GM19240 (cell line): Measurements from ENCODE around the gene CENPVL1.
"Not testable (repeated sequence)": the region's sequence is repeated elsewhere in the genome, so short reads cannot be mapped to it uniquely, and the experiment has no call there.

ENCODE experiments used
- DNase-seq: peaks from one replicate; pipeline ENCODE4 v3.0.0; 2011; ENCODE audit warnings: low spot score; ENCODE audit not compliant: insufficient read length

Gene CENPVL1

GRCh38 chrX:51710277-51711164 lies at the start of gene CENPVL1:
Gene CENPVL1 (plus strand): TSS chrX:51710512. CDS start chrX:51710512, 0 bp downstream.
- not testable (repeated sequence) for DNase-seq

- no peak for DNase-seq
Measured at GRCh38 chrX:51665981-51666380, 44.3 kb upstream of the CENPVL1 start.

- not testable (repeated sequence) for DNase-seq
Measured at GRCh38 chrX:51679689-51680433, 30.5 kb upstream of the CENPVL1 start.

GRCh38 chrX:51681808-51682719 lies 28.2 kb upstream of the CENPVL1 start:
- DNase-seq: not testable (repeated sequence)

- not testable (repeated sequence) for DNase-seq
Measured at GRCh38 chrX:51682720-51683062, 27.6 kb upstream of the CENPVL1 start, which contains the start of gene CENPVL2. Gene CENPVL2 (minus strand): TSS chrX:51682831. CDS start chrX:51682831, 0 bp downstream.

GRCh38 chrX:51694254-51694653 lies 16.1 kb upstream of the CENPVL1 start:
- DNase-seq: no peak

GRCh38 chrX:51697397-51697796 lies 12.9 kb upstream of the CENPVL1 start:
- no peak for DNase-seq

GRCh38 chrX:51712943-51713647 lies 2.8 kb downstream of the CENPVL1 start:
- not testable (repeated sequence) for DNase-seq

- no peak for DNase-seq
Measured at GRCh38 chrX:51728202-51728601, 17.9 kb downstream of the CENPVL1 start.

GRCh38 chrX:51737091-51737490 lies 26.8 kb downstream of the CENPVL1 start:
- DNase-seq: no peak

- no peak for DNase-seq
Measured at GRCh38 chrX:51742586-51742985, 32.3 kb downstream of the CENPVL1 start.

- peak; percentile 35 for DNase-seq
Measured at GRCh38 chrX:51743179-51743957, 33.1 kb downstream of the CENPVL1 start, which contains the start of gene GSPT2. Gene GSPT2 (plus strand): TSS chrX:51743442. CDS start chrX:51743627, 185 bp downstream.

GRCh38 chrX:51747671-51748070 lies 37.4 kb downstream of the CENPVL1 start:
- no peak for DNase-seq

GRCh38 chrX:51759055-51759839 lies 48.9 kb downstream of the CENPVL1 start:
- DNase-seq: no peak

GRCh38 chrX:51760657-51761056 lies 50.3 kb downstream of the CENPVL1 start:
- no peak for DNase-seq
